GM19193 (cell line): ENCODE data around the gene COL9A3.

ENCODE experiments used
- POLR2A ChIP-seq: IDR thresholded peaks from 4 replicates; pipeline ENCODE4 v1.6.1; 2011; ENCODE audit not compliant: insufficient read depth, insufficient read length; ENCODE audit errors: extremely low read depth

The COL9A3 gene

DNA sequence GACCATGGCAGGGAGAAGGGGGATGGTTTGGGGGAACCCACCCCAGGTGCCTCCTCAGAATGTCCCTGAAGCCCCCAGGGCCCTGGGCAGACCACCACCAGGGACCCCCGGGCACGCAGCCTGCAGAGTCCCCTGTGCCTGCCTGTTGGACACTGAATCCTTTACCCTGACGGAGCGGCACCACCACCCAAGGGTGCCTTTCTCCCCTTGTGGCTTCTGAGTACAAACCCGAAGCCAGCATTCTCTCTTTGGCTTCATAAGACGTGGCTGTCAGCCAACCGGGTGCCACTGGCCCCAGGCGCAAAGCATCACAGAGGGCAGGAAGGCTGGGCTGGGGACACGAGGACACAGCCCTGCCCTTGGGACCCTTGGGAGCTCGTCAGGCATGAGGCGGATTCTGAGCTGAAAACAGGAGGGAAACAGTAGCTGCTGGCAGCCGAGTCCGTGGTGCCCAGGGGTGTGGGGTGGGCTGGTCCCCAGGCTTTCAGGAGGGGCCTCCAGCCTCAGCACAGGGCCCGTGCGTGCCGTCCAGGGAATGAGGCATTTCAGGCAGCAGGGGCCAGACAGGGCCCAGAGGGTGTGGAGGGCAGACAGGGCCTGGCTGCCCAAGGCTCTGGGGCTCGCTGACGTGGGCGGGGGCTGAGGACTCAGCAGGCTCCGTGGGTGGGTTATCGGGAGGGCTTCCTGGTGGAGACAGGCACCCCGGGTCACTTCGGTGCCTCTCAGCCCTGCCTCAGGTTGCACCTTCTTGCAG, 3.5 kb downstream of the COL9A3 start:
- no peak for TF ChIP-seq POLR2A

DNA sequence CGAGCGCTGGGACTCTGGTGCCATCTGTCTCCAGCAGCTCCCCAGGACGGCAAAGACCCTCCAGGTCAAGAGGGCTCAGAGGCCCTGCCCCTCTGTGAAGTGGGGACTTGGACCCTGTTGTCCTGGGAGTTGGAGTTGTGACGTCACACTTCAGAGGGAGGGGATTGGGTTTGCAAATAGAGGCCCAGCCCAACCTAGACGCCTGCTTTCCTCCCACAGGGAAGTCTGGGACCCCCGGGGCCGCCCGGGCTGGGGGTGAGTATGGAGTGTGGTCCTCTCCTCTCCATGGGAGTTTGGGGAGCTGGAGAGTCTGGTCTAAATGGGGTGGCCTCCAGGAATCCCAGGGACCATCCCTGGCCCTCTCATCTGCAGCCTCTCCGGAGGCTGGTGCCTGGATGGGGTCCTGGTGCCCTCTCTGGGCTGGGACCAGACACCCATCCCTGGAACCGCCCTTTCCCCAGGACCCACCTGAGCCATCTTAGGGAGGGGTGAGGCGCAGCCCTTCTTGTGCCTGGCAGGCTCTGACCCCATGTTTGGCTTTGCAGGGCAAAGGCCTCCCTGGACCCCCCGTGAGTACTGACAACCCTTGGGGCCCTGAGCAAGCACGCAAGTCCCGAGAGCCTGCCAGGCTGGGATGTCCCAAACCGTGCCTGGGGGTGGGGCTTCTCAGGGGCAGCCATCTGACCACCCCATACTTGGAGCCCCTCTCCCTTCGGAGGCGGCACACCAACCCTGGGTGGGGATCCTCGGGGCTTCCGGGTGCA, 4.3 kb downstream of the COL9A3 start:
- no peak for TF ChIP-seq POLR2A

DNA sequence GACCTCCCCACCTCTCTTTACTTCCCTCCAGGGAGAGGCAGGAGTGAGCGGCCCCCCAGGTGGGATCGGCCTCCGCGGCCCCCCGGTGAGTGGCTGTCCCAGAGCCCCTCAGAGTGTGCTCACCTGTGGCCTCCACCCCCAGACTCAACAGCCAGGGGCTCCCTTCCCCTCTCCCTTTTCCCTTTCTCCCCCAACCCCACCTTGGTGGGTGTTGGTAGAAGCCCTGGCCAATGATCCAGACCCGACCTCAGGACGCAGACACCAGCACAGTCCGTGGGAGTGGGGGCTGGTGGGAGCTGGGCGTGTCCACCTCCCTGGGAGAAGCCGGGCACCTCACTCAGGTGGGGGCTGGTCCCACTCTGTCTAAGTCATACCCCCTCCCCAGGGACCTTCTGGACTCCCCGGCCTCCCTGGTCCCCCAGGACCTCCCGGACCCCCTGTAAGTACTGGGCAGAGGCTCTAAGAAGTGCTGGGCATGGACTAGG, 4.9 kb downstream of the COL9A3 start:
- no peak for TF ChIP-seq POLR2A

DNA sequence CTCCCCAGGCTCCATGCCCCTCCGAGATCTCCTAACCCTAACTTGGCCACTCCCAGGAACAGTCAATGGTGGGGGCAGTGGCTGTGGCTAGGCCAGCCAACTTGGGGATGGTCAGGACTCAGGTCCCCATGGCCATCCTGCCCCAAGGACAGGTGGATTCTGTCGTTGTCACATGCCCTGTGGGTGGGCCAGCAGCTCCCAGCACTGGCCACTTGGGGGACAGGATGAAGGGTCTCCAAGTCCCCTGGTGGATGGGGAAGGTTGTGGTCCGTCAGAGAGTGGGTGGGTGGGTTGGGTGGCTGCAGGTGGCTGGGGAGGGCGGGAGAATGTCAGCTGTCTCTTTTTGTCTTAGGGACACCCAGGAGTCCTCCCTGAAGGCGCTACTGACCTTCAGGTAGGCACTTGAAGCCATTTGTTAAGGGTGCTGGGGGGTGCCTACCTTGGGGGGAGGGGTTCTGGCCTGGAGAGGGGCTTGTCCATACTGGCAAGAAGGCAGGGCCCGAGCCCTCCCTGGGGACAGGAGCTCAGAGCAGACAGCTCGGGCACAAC, 5.5 kb downstream of the COL9A3 start:
- no peak for TF ChIP-seq POLR2A

DNA sequence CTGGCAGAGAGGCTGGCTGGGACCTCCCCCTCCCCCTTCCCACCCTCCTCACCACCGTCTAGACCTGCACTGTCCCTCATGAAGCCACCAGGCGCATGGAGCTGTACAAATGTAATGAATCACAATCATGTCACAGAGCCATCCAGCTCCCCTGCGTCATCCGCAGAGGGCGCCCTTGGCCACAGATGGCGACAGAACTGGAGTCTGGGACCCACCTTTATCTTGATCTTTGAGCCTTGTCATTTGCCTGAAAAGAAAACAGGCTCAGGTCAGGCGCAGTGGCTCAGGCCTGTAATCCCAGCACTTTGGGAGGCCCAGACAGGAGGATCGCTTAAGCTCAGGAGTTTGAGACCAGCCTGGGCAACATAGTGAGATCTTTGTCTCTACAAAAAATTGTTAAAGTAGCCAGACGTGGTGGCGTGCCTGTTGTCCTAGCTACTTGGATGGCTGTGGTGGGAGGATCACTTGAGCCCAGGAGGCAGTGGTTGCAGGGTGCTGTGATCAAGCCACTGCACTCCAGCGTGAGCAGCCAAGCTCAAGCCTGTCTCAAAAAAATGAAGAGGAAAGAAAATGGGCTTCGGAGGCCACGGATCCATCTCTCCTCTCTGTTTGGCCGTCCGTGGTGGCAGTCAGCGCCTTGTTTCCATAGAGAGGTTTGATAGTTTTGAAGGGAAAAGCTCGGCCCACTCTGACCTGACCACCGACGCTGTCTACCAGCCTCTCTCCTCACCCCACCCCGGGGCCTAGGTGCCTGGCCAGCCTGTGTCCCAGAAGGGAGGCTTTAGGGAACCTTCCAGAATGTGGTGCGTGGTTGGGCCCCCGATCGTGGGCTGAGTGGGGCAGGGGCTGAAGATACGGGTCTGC, 6.2 kb downstream of the COL9A3 start:
- TF ChIP-seq POLR2A = no peak

DNA sequence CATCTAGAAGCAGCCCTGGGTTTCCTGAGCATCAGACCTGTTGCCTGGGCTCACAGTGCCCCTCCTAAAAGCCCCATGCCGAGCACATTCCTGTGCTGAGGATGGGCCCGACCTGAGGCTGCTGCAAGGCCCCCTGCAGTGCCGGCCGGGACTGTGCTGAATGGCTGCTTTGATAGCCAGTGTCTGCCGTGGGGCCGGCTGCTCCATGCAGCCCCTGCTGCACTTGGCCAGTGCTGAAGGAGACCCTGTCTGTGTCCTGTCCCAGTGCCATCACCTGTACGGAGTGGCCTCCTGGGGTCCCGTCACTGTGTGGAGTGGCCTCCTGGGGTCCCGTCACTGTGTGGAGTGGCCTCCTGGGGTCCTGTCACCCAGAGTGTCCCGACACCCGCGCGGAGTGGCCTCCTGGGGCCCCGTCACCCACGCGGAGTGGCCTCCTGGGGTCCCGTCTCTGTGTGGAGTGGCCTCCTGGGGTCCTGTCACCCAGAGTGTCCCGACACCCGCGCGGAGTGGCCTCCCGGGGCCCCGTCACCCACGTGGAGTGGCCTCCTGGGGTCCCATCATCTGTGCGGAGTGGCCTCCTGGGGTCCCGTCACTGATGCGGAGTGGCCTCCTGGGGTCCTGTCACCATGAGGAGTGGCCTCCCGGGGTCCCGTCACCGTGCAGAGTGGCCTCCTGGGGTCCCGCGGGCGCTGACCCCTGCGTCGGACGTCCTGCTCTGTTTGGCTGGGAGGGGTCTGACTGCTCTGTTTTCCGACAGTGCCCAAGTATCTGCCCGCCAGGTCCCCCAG, 7.0 kb downstream of the COL9A3 start:
- no peak for TF ChIP-seq POLR2A

DNA sequence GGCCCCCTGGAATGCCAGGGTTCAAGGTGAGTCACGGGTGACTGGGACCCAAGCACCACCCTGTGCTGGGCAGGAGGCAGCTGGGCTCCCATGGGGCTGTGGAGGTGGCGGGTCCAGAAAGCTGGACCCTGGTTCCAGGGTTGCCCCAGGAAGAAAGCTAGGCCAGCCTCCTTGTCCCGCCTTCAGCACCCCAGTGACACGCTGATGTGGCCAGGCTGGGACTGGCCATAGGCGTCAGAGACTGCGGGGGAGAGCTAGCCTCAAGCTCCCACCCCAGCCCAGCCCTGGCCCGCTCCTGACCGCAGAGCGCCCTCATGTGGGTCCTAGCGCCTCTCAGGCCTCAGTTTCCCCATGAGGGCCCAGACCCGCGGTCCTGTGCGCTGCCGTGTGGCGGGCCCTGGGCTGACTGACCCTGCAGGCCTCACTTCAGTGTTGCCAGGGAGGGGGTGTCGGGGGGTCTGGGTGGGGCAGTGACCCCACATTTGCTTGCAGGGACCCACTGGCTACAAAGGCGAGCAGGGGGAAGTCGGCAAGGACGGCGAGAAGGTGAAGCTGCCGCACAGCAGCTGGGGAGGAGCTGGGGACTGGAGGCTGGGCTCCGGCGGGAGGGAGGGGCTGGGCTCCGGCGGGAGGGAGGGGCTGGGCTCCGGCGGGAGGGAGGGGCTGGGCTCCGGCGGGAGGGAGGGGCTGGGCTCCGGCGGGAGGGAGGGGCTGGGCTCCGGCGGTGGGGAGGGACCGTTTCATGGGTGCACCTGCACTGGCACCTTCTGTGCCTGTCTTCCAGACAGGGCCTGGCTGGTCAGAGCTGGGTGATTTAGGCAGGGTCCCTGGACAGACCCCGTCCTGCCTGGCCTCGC, 7.9 kb downstream of the COL9A3 start:
- no peak for TF ChIP-seq POLR2A

DNA sequence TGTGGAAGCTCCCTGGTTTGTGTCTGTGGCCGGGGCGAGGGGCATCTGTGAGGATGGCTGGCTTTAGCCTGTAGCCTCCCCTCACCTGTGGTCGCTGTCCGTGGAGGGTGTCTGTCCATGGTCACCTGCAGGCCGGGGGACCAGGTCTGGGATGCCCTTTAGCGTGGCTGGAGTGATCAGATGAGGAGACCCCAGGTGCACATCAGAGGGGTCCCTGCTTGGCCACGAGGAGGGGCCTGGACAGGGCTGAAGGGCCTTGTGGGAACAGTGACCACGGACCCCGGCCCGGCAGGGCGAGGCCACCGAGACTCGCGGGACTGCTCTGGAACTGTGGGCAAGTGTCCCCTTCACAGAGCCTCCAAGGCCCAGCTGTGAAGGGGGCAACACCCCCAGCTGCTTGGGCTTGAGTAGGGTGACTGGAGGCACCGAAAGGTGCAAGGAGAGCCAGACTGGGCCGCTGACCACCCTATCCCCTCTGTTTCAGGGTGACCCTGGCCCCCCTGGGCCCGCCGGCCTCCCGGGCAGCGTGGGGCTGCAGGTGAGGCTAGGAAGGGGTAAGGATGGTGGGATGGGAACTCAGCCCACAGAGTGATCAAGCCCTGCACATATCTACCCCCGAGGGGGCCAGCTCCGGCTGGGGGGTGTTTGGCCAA, 8.6 kb downstream of the COL9A3 start:
- no peak for TF ChIP-seq POLR2A

DNA sequence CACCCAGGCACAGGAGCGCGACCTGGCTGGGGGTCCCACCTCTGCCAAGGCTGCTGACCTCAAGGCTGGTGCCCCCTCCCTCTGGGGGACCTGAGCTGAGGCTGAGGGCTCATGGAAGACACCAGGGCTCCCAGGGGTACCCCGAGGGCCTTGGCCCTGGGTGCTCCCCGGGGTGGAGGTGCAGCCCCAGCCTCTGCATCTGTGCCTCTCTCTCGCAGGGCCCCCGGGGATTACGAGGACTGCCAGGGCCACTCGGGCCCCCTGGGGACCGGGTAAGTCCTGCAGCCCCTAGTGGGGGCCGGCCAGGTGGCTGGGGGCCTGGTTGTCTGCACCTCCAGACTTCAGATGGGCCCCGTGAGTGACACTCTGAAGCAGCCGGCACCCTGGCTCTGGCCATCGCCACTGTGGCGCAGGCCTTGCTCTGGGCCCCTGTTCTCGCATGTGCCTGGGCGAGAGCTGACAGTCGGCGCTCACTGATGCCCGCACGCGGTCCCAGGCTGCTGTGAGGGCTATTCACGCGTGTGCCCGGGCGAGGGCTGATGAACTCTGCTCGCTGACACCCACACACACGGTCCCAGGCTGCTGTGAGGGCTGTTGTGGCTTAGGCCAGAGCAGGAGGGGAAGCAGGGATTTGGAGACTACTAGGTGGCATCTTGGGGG, 9.3 kb downstream of the COL9A3 start:
- TF ChIP-seq POLR2A = no peak

DNA sequence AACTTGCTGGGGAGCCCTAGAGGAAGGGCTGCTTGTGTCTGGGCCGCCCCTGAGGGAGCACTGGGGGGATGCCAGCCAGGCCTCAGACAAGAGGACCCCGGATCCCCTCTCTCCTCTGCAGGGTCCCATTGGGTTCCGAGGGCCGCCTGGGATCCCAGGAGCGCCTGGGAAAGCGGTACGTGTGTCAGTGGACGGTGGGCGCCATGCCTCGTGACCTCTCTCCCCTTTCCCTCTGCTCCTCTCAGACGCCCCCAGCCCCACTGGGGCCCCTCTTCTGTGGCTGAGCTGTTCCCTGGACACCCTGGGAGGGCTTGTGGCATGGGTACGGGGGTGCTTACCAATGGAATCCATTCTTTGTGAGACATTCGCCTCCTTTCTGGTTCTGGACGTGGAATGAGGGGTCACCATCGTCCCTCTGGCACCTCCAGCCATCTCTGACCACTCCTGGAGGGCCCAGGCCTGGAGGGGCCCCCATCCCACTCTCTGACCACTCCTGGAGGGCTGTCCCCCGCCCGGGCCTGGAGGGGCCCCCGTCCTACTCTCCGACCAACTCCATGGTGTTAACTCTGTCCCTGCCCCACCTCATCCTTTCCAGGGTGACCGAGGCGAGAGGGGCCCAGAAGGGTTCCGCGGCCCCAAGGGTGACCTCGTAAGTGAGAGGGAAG, 9.9 kb downstream of the COL9A3 start:
- TF ChIP-seq POLR2A = no peak

DNA sequence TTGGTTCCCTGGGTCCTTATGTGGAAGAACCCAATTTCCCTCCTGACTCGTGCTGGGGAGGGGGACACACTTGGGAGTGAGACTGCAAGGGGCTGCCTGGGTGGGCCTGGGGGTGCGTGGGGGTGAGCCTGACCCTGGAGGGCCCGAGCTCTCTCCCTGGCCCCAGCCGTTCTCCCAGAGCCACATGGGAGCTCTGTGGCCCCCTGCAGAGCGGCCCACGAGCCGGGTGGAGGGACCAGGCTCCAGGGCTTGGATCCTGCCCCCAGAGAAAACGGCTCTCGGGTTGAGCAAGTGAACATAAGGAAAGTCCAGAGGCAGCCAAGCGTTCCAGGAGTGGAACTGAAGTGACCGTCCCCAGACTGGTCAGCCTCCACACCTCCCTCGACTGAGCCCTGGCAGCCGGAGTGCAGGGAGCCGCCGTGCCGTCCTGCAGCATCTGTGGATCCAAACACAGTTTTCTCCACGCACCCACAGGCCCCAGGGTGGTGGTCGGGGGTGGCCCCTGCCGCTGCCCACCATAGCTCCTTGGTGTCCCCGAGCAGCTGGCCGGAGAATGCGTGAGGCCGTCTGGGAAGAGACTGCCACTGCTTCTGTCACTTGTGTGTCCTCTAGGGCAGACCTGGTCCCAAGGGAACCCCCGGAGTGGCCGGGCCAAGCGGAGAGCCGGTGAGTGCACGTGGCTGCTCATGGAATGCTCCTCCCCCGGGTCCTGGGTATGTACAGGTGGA, 10.6 kb downstream of the COL9A3 start:
- TF ChIP-seq POLR2A = no peak

DNA sequence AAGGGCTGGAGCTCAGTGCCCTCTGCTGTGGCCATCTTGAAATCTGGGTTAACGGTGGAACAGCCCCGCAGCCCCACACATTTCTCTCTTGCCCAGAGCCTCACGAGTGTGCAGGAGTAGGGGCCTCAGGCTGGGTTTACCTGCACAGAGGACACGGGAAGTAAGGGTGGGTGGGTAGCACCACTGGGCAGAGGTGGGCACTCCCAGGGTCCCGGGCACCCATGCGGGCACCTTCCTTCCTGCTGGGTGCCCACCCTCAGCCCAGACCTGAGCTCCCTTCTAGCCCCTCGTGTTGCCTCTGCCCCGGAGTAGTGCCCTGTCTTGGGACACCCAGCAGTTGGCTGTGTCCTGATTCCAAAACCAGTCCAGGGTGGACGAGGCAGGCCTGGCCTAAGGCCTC, 11.2 kb downstream of the COL9A3 start:
- TF ChIP-seq POLR2A = no peak
